ENCODE results near the gene SPI1. TPM values are rescaled to one million over a fixed set of nuclear protein-coding genes. Genes with fewer than 3 reads are reported as not detected.

The SPI1 gene
- polyA plus RNA-seq, 2 of the 4 experiments (the other 2 are of a cell fraction): 0.14 TPM; not detected in 1

DNA sequence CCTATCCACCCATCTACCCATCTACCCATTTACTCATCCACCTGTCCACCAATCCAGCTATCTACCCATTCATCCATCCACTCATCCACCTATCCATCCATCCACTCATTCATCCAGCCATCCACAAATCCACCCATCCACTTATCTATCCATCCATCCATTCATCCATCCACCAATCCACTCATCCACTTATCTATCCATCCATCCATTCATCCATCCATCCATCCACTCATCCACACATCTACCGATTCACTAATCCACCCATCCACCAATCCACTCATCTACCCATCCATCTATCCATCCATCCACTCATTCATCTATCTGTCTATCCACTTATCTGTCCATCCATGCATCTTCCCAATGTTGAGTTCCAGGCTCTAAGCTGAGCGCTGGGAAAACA is 1.7 kb upstream of the SPI1 start:
- H3K4me3 ChIP-seq: no peak overlapping the region
- no peaks in the 10 kb centered on the region for H3K9me3 ChIP-seq
- H3K4me1 ChIP-seq: peaks cover 11% of the 10 kb centered on the region; the same call in 1 of the 3 replicates
- DNase-seq (ENCODE audit: low read depth in 1 of 2, low spot score in 1 of 2): no peak
- H3K4me2 ChIP-seq: no peak overlapping the region
- no peak overlapping the region for H3K27ac ChIP-seq
- ATAC-seq: no peak
- ChIA-PET CTCF (interaction anchor here (1.0 to 1.4 kb wide), 3 partner anchors 16 to 26 kb away, joined by 3 to 7 read pairs (median 3); no protein-coding TSS in a partner anchor), POLR2A (interaction anchor here (0.6 kb wide), 1 partner anchor 718 kb away, joined by 3 read pairs; no protein-coding TSS in a partner anchor)
- 40% methylated on average over 2 of the region's 2 CpGs for WGBS (ENCODE audit: missing lambda C conversion rate)
- no peak for FAIRE-seq
- TF ChIP-seq ZSCAN20 (CRISPR knock-in tag; IDR thresholded peaks at IDR 0.05): no peak
- no peak for TF ChIP-seq JUN (IDR thresholded peaks at IDR 0.05)

DNA sequence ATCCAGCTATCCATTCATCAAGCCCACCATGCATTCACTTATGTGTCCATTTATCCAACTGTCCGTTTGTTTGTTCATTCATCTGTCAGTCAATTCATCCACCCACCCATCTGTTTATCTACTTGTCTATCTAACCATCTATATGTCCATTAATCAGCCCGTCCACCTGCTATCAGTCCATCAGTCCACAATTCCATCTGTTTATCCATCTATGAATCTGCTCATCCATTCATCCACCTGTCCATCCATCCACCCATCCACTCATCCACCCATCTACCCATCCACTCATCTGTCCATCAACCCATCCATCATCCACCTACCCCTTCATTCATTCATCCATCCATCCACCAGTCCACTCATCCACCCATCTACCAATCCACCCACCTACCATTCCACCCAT is 970 bp upstream of the SPI1 start:
- H3K9me3 ChIP-seq: no peaks in the 10 kb centered on the region
- no peak for ATAC-seq
- ChIA-PET POLR2A (no interaction called here), CTCF (interaction anchor here (0.5 to 2.4 kb wide), 5 partner anchors 8 to 60 kb away, joined by 3 to 8 read pairs (median 3); no protein-coding TSS in a partner anchor)
- TF ChIP-seq, protein P1, sequence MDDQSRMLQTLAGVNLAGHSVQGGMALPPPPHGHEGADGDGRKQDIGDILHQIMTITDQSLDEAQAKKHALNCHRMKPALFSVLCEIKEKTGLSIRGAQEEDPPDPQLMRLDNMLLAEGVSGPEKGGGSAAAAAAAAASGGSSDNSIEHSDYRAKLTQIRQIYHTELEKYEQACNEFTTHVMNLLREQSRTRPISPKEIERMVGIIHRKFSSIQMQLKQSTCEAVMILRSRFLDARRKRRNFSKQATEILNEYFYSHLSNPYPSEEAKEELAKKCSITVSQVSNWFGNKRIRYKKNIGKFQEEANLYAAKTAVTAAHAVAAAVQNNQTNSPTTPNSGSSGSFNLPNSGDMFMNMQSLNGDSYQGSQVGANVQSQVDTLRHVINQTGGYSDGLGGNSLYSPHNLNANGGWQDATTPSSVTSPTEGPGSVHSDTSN (IDR thresholded peaks at IDR 0.05): no peak
- TF ChIP-seq ZSCAN20 (CRISPR knock-in tag; IDR thresholded peaks at IDR 0.05): no peak
- TF ChIP-seq RCOR1 (IDR thresholded peaks at IDR 0.05; ENCODE audit: low read depth, low read length): no peak
- no peak for TF ChIP-seq PHF8 (IDR thresholded peaks at IDR 0.05; ENCODE audit: borderline replicate concordance, low read depth)
- TF ChIP-seq CBX2 (IDR thresholded peaks at IDR 0.05; ENCODE audit: borderline replicate concordance, low read depth): no peak
- no peak for TF ChIP-seq HOXA7 (CRISPR knock-in tag; IDR thresholded peaks at IDR 0.05)
- no peak for TF ChIP-seq RFX5 (IDR thresholded peaks at IDR 0.05)
- TF ChIP-seq, protein P2, sequence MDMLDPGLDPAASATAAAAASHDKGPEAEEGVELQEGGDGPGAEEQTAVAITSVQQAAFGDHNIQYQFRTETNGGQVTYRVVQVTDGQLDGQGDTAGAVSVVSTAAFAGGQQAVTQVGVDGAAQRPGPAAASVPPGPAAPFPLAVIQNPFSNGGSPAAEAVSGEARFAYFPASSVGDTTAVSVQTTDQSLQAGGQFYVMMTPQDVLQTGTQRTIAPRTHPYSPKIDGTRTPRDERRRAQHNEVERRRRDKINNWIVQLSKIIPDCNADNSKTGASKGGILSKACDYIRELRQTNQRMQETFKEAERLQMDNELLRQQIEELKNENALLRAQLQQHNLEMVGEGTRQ (IDR thresholded peaks at IDR 0.05): no peak
- TF ChIP-seq NPAS2 (CRISPR knock-in tag; IDR thresholded peaks at IDR 0.05; ENCODE audit: borderline replicate concordance): no peak
- TF ChIP-seq MYC (IDR thresholded peaks at IDR 0.05; ENCODE audit: borderline replicate concordance, low read length): no peak
- TF ChIP-seq ESRRA (IDR thresholded peaks at IDR 0.05; ENCODE audit: borderline replicate concordance, low read length): no peak
- TF ChIP-seq SMC3 (IDR thresholded peaks at IDR 0.05): no peak
- H3K27ac ChIP-seq: no peak overlapping the region
- peaks cover 17% of the 10 kb centered on the region for H3K4me1 ChIP-seq
- no peak for DNase-seq (ENCODE audit: low read depth in 1 of 2, low spot score in 1 of 2)
- H3K4me3 ChIP-seq: no peak overlapping the region
- WGBS (ENCODE audit: missing lambda C conversion rate): 39% methylated on average over 2 of the region's 2 CpGs
- H3K4me2 ChIP-seq: no peak overlapping the region
- no peak for FAIRE-seq

DNA sequence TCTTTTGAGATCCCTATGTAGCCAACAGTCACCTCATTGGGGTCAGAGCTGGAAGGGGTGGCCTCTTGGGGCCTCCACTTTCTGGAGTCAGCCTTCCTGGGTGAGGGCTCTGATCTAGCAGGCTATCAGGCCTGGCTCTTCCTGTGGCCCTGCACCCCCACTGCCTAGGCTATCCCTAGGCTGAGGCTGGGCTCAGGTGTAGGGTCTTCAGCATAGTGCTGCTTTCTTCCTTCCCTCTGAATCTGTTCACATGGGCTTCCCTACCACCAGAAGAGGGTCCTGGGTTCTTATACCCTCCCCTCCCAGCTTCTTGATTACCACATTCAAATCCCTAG is 456 bp upstream of the SPI1 start:
- ChIA-PET CTCF (interaction anchor here (1.1 to 2.4 kb wide), 3 partner anchors 8 to 33 kb away, joined by 3 to 8 read pairs (median 6); no protein-coding TSS in a partner anchor), POLR2A (no interaction called here)
- no peaks in the 10 kb centered on the region for H3K9me3 ChIP-seq
- no peak overlapping the region for H3K27ac ChIP-seq
- ATAC-seq (no peak), DNase-seq (ENCODE audit: low read depth in 1 of 2, low spot score in 1 of 2) (no peak), FAIRE-seq (no peak)
- H3K4me2 ChIP-seq: no peak overlapping the region
- peaks cover 21% of the 10 kb centered on the region for H3K4me1 ChIP-seq
- no peak overlapping the region for H3K4me3 ChIP-seq
- TF ChIP-seq EP300 (IDR thresholded peaks at IDR 0.05): no peak
- TF ChIP-seq POLR2AphosphoS2 (conservative IDR thresholded peaks at IDR 0.05; ENCODE audit: low read length): no peak
- no peak for TF ChIP-seq SREBF2 (IDR thresholded peaks at IDR 0.05)
- no peak for TF ChIP-seq GATA3 (IDR thresholded peaks at IDR 0.05; ENCODE audit: borderline replicate concordance)
- TF ChIP-seq RNF2 (IDR thresholded peaks at IDR 0.05; ENCODE audit: borderline replicate concordance, low read depth): no peak

DNA sequence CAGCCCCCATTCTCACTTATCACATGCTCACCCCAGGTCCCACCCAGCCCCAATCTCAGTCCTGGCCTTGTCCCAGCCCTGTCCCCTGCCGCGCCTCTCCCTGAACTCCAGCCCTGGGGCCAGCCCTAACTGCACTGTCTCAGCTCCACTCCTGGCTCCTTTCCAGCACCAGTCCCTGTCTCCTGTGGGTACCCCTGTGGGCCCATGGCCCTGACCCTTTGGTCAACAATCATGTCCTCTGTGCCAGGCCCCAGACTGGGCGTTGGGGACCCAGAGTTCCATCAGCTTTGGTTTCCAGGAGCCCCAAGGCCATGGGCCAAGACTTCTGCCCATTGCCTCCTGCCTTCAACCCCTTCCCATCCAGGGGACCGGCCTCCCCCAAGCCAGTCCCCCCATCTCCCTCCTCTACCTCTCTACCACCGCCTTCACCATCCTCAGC is 757 bp downstream of the SPI1 start:
- 81% methylated on average over 4 of the region's 5 CpGs for WGBS (ENCODE audit: missing lambda C conversion rate)
- no peak overlapping the region for H3K27ac ChIP-seq
- ChIA-PET POLR2A (no interaction called here), CTCF (interaction anchor here (1.0 to 2.4 kb wide), 3 partner anchors 8 to 34 kb away, joined by 3 to 8 read pairs (median 6); no protein-coding TSS in a partner anchor)
- H3K4me3 ChIP-seq: no peak overlapping the region
- H3K4me1 ChIP-seq: peaks cover 21% of the 10 kb centered on the region
- H3K4me2 ChIP-seq: no peak overlapping the region
- no peak for ATAC-seq
- FAIRE-seq: no peak
- H3K9me3 ChIP-seq: no peaks in the 10 kb centered on the region
- no peak for DNase-seq (ENCODE audit: low read depth in 1 of 2, low spot score in 1 of 2)
- TF ChIP-seq RFX5 (IDR thresholded peaks at IDR 0.05): no peak
- TF ChIP-seq, protein P3, sequence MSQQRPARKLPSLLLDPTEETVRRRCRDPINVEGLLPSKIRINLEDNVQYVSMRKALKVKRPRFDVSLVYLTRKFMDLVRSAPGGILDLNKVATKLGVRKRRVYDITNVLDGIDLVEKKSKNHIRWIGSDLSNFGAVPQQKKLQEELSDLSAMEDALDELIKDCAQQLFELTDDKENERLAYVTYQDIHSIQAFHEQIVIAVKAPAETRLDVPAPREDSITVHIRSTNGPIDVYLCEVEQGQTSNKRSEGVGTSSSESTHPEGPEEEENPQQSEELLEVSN (IDR thresholded peaks at IDR 0.05; ENCODE audit: borderline replicate concordance, low read depth): no peak
- TF ChIP-seq, protein P4, sequence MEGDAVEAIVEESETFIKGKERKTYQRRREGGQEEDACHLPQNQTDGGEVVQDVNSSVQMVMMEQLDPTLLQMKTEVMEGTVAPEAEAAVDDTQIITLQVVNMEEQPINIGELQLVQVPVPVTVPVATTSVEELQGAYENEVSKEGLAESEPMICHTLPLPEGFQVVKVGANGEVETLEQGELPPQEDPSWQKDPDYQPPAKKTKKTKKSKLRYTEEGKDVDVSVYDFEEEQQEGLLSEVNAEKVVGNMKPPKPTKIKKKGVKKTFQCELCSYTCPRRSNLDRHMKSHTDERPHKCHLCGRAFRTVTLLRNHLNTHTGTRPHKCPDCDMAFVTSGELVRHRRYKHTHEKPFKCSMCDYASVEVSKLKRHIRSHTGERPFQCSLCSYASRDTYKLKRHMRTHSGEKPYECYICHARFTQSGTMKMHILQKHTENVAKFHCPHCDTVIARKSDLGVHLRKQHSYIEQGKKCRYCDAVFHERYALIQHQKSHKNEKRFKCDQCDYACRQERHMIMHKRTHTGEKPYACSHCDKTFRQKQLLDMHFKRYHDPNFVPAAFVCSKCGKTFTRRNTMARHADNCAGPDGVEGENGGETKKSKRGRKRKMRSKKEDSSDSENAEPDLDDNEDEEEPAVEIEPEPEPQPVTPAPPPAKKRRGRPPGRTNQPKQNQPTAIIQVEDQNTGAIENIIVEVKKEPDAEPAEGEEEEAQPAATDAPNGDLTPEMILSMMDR (IDR thresholded peaks at IDR 0.05): no peak
- no peak for TF ChIP-seq RCOR1 (IDR thresholded peaks at IDR 0.05; ENCODE audit: low read depth, low read length)
- TF ChIP-seq MYC (IDR thresholded peaks at IDR 0.05; ENCODE audit: borderline replicate concordance, low read length): no peak
- no peak for TF ChIP-seq GATA3 (IDR thresholded peaks at IDR 0.05; ENCODE audit: borderline replicate concordance)
- no peak for TF ChIP-seq HOXB5 (CRISPR knock-in tag; IDR thresholded peaks at IDR 0.05)
- TF ChIP-seq, protein P5, sequence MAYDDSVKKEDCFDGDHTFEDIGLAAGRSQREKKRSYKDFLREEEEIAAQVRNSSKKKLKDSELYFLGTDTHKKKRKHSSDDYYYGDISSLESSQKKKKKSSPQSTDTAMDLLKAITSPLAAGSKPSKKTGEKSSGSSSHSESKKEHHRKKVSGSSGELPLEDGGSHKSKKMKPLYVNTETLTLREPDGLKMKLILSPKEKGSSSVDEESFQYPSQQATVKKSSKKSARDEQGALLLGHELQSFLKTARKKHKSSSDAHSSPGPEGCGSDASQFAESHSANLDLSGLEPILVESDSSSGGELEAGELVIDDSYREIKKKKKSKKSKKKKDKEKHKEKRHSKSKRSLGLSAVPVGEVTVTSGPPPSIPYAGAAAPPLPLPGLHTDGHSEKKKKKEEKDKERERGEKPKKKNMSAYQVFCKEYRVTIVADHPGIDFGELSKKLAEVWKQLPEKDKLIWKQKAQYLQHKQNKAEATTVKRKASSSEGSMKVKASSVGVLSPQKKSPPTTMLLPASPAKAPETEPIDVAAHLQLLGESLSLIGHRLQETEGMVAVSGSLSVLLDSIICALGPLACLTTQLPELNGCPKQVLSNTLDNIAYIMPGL (CRISPR knock-in tag; IDR thresholded peaks at IDR 0.05; ENCODE audit: borderline replicate concordance): no peak
- TF ChIP-seq, protein P6, sequence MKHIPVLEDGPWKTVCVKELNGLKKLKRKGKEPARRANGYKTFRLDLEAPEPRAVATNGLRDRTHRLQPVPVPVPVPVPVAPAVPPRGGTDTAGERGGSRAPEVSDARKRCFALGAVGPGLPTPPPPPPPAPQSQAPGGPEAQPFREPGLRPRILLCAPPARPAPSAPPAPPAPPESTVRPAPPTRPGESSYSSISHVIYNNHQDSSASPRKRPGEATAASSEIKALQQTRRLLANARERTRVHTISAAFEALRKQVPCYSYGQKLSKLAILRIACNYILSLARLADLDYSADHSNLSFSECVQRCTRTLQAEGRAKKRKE (CRISPR knock-in tag; IDR thresholded peaks at IDR 0.05; ENCODE audit: low read depth): no peak

Measured in A549 (cell line).